Aorta (tissue), 5 donors: ENCODE measurements around the gene CEMIP. TPM values are rescaled to one million over a fixed set of nuclear protein-coding genes. Genes with fewer than 3 reads are reported as not detected.

Experiments used
- ATAC-seq: fragments of 200-7000 bp; cut with Tn5 transposase; one replicate; pipeline ENCODE4 v1.9.1; 2022; ENCODE audit warnings: moderate library complexity; ENCODE audit not compliant: low FRiP score
- DNase-seq, 2 donors: peaks; one replicate each; pipeline ENCODE4 v3.0.0-alpha.2; 2020
- H3K27ac ChIP-seq, 2 donors: one replicate each; pipeline ENCODE4 v1.5.1; 2013; ENCODE audit warnings: low read length in 2 of 2, mild to moderate bottlenecking in 2 of 2, moderate library complexity in 2 of 2, control low read depth in 1 of 2, inconsistent platforms in 1 of 2, low read depth in 1 of 2
- H3K27me3 ChIP-seq, 2 donors: one replicate each; pipeline ENCODE4 v1.6.1; 2013; ENCODE audit warnings: control low read depth in 1 of 2, low read length in 1 of 2, mild to moderate bottlenecking in 1 of 2, moderate library complexity in 1 of 2; ENCODE audit not compliant: insufficient read depth in 2 of 2, control insufficient read depth in 1 of 2
- H3K36me3 ChIP-seq, 2 donors: one replicate each; pipeline ENCODE4 v1.6.1; 2013; ENCODE audit warnings: control low read depth in 1 of 2, low read length in 1 of 2, mild to moderate bottlenecking in 1 of 2; ENCODE audit not compliant: insufficient read depth in 2 of 2, control insufficient read depth in 1 of 2
- H3K4me1 ChIP-seq, 2 donors: one replicate each; pipeline ENCODE4 v1.6.1; 2013; ENCODE audit warnings: low read length in 2 of 2, control low read depth in 1 of 2, mild to moderate bottlenecking in 1 of 2, moderate library complexity in 1 of 2; ENCODE audit not compliant: insufficient read depth in 2 of 2, control insufficient read depth in 1 of 2
- H3K4me3 ChIP-seq, 2 donors: one replicate each; pipeline ENCODE4 v1.5.1; 2013; ENCODE audit warnings: low read length in 2 of 2, control low read depth in 1 of 2, mild to moderate bottlenecking in 1 of 2
- H3K9me3 ChIP-seq: one replicate; pipeline ENCODE4 v1.6.1; 2013; ENCODE audit warnings: mild to moderate bottlenecking, low read length; ENCODE audit not compliant: control insufficient read depth
- WGBS, 2 donors: extraction: QIAGEN DNeasy Blood & Tissue Kit; methylation state at CpG; one replicate each; pipeline ENCODE4 v1.1.7; 2013; 5-methylcytosine and 5-hydroxymethylcytosine counted together
- intact Hi-C, 2 donors: fragments of 100-400 bp; cut with DNase I; formaldehyde crosslinking; loops; one replicate each; pipeline versions ENCODE4 v1.14.2 to v1.15.0; 2022
- polyA plus RNA-seq, 2 donors: library from polyadenylated mRNA; stranded (reverse); fragments of 200-250 nt; gene quantifications; one replicate each; pipeline ENCODE4 v1.2.3, GENCODE V29; 2013
- total RNA-seq, 2 donors: library from RNA; stranded (reverse); fragmentation: NEBNext Ultra II Directional; extraction: Animal tissue kit (Norgen Biotek cat#: 25700); gene quantifications; one replicate each; pipeline ENCODE4 v1.2.1, GENCODE V29; 2021
- donor health status: healthy with polysubstance abuse.
- donor health status: Bipolar disorder and iron deficiency.
- donor health status: DM: no; HTN: no; CAD: no.
- donor health status: DM: no; HTN: no; CAD: no.
- donor health status: DM: yes; HTN: yes; CAD: no.

CEMIP gene
- total and polyA plus RNA-seq, 4 donors: under 0.01 to 12.1 (median 3.8) TPM

- H3K27me3 ChIP-seq: no peaks in the 10 kb centered on the region
- H3K4me3 ChIP-seq: no peak overlapping the region
- H3K27ac ChIP-seq: no peak overlapping the region
- H3K36me3 ChIP-seq: no peaks in the 10 kb centered on the region
- WGBS, 2 donors: 96 to 97% methylated on average over 4 of the region's 4 CpGs
- DNase-seq (no peak), ATAC-seq (no peak)
- H3K9me3 ChIP-seq: no peaks in the 10 kb centered on the region
- no peaks in the 10 kb centered on the region for H3K4me1 ChIP-seq
- intact Hi-C loops: no loop called here
Observed at GRCh38 chr15:80742081-80742480, 37.1 kb upstream of the CEMIP start.

- intact Hi-C loops: no loop called here
- no peaks in the 10 kb centered on the region for H3K9me3 ChIP-seq
- no peak overlapping the region for H3K4me3 ChIP-seq
- no peak overlapping the region for H3K27ac ChIP-seq
- 86 to 89% methylated on average over 11 of the region's 11 CpGs for WGBS, 2 donors
- H3K4me1 ChIP-seq: no peaks in the 10 kb centered on the region
- ATAC-seq (no peak), DNase-seq (no peak)
- no peaks in the 10 kb centered on the region for H3K36me3 ChIP-seq
- no peaks in the 10 kb centered on the region for H3K27me3 ChIP-seq
Observed at GRCh38 chr15:80743189-80743833, 35.9 kb upstream of the CEMIP start.

GRCh38 chr15:80744415-80744814, 34.8 kb upstream of the CEMIP start:
- Histone ChIP-seq H3K9me3 (no peaks in the 10 kb centered on the region), H3K27me3 (no peaks in the 10 kb centered on the region), H3K36me3 (peaks cover 0 to 2% of the 10 kb centered on the region in 2 donors), H3K4me3 (no peak overlapping the region), H3K27ac (no peak overlapping the region), H3K4me1 (no peaks in the 10 kb centered on the region)
- WGBS, 2 donors: 88 to 89% methylated on average over 6 of the region's 6 CpGs
- intact Hi-C loops: no loop called here
- ATAC-seq (no peak), DNase-seq (no peak)

- H3K4me3 ChIP-seq: no peak overlapping the region
- ATAC-seq (no peak), DNase-seq (no peak)
- no peaks in the 10 kb centered on the region for H3K9me3 ChIP-seq
- H3K4me1 ChIP-seq: no peaks in the 10 kb centered on the region
- no peaks in the 10 kb centered on the region for H3K27me3 ChIP-seq
- H3K36me3 ChIP-seq: peaks cover 0 to 2% of the 10 kb centered on the region in 2 donors
- H3K27ac ChIP-seq: no peak overlapping the region
- WGBS, 2 donors: 3 to 8% methylated on average over 1 of the region's 1 CpG
- intact Hi-C loops: no loop called here
Observed at GRCh38 chr15:80744826-80745225, 34.3 kb upstream of the CEMIP start.

- Histone ChIP-seq H3K27ac (no peak overlapping the region), H3K9me3 (no peaks in the 10 kb centered on the region), H3K36me3 (peaks cover 2 to 3% of the 10 kb centered on the region in 2 donors), H3K27me3 (no peaks in the 10 kb centered on the region), H3K4me3 (no peak overlapping the region), H3K4me1 (no peaks in the 10 kb centered on the region)
- no peak for DNase-seq
- ATAC-seq: no peak
- 83 to 89% methylated on average over 1 of the region's 1 CpG for WGBS, 2 donors
- intact Hi-C loops: no loop called here
Observed at GRCh38 chr15:80745888-80746287, 33.3 kb upstream of the CEMIP start.

- ATAC-seq: no peak
- Histone ChIP-seq H3K4me3 (no peak overlapping the region), H3K9me3 (no peaks in the 10 kb centered on the region), H3K27me3 (no peaks in the 10 kb centered on the region), H3K36me3 (peaks cover 2 to 3% of the 10 kb centered on the region in 2 donors), H3K4me1 (no peaks in the 10 kb centered on the region), H3K27ac (no peak overlapping the region)
- intact Hi-C loops: no loop called here
- WGBS, 2 donors: 75 to 80% methylated on average over 16 of the region's 16 CpGs
- DNase-seq: no peak
Observed at GRCh38 chr15:80747317-80748053, 31.7 kb upstream of the CEMIP start.

- intact Hi-C loops: no loop called here
- 95 to 96% methylated on average over 6 of the region's 6 CpGs for WGBS, 2 donors
- ATAC-seq: no peak
- DNase-seq: no peak
- Histone ChIP-seq H3K27ac (no peak overlapping the region), H3K4me1 (no peaks in the 10 kb centered on the region), H3K4me3 (no peak overlapping the region), H3K36me3 (peaks cover 2 to 6% of the 10 kb centered on the region in 2 donors), H3K27me3 (no peaks in the 10 kb centered on the region), H3K9me3 (no peaks in the 10 kb centered on the region)
Observed at GRCh38 chr15:80749589-80749988, 29.6 kb upstream of the CEMIP start.

- no peaks in the 10 kb centered on the region for H3K9me3 ChIP-seq
- DNase-seq: no peak
- H3K4me1 ChIP-seq: no peaks in the 10 kb centered on the region
- H3K4me3 ChIP-seq: no peak overlapping the region
- H3K27ac ChIP-seq: no peak overlapping the region
- no peaks in the 10 kb centered on the region for H3K27me3 ChIP-seq
- no peak for ATAC-seq
- WGBS, 2 donors: 93 to 95% methylated on average over 4 of the region's 4 CpGs
- H3K36me3 ChIP-seq: peaks cover 2 to 6% of the 10 kb centered on the region in 2 donors
- intact Hi-C loops: no loop called here
Observed at GRCh38 chr15:80750575-80750974, 28.6 kb upstream of the CEMIP start.

GRCh38 chr15:80752204-80752603, 27.0 kb upstream of the CEMIP start:
- no peak overlapping the region for H3K27ac ChIP-seq
- ATAC-seq (no peak), DNase-seq (no peak)
- no peaks in the 10 kb centered on the region for H3K4me1 ChIP-seq
- H3K27me3 ChIP-seq: no peaks in the 10 kb centered on the region
- WGBS, 2 donors: 84 to 87% methylated on average over 4 of the region's 4 CpGs
- no peaks in the 10 kb centered on the region for H3K9me3 ChIP-seq
- no peak overlapping the region for H3K4me3 ChIP-seq
- peaks cover 3 to 6% of the 10 kb centered on the region in 2 donors for H3K36me3 ChIP-seq
- intact Hi-C loops: no loop called here
